H1 (cell line): ENCODE measurements around the gene NMT1. TPM values are rescaled to one million over a fixed set of nuclear protein-coding genes. Genes with fewer than 3 reads are reported as not detected.

Source experiments
- CTCF ChIP-seq, 3 experiments: IDR thresholded peaks; 1 replicate in 2 of 3; 2 replicates in 1 of 3; pipeline versions ENCODE4 v1.5.1 to v1.6.1; 2011; ENCODE audit warnings: low read length in 3 of 3, mild to moderate bottlenecking in 3 of 3, inconsistent platforms in 2 of 3, low read depth in 1 of 3, moderate library complexity in 1 of 3; ENCODE audit not compliant: insufficient read depth in 1 of 3; ENCODE audit errors: control extremely low read depth in 1 of 3
- RAD21 ChIP-seq, 2 experiments: IDR thresholded peaks in 1 of 2; conservative IDR thresholded peaks in 1 of 2; 2 replicates each; pipeline ENCODE4 v1.6.1; 2011; ENCODE audit warnings: low read depth in 2 of 2, low read length in 2 of 2, improper control_type of control experiment in 1 of 2, inconsistent platforms in 1 of 2, mild to moderate bottlenecking in 1 of 2, moderate library complexity in 1 of 2
- SIRT6 ChIP-seq: IDR thresholded peaks from one replicate; pipeline ENCODE4 v1.7.1; 2012; ENCODE audit warnings: low read length, inconsistent platforms
- SUZ12 ChIP-seq: fragments of 200-600 bp; sonication (generic); IDR thresholded peaks from 2 replicates; pipeline ENCODE4 v1.6.1; 2012; ENCODE audit warnings: mild to moderate bottlenecking, inconsistent platforms, low read length, moderate library complexity, mixed read lengths
- YY1 ChIP-seq: IDR thresholded peaks from 2 replicates; pipeline ENCODE4 v1.6.1; 2011; ENCODE audit warnings: low read depth, mild to moderate bottlenecking, low read length
- polyA plus RNA-seq, 7 experiments: library from polyadenylated mRNA; depleted of rRNA in 3 of 7; stranded (reverse) in 5 of 7; unstranded in 2 of 7; fragments of >200 nt in 5 of 7; fragments of 200-250 nt in 2 of 7; gene quantifications; 1 replicate in 5 of 7; 2 replicates in 1 of 7; 4 replicates in 1 of 7; pipeline versions ENCODE4 v1.2.1 to v1.2.3, GENCODE V29; 2011 to 2013; ENCODE audit warnings: missing spikeins in 2 of 7, mixed read lengths in 2 of 7
- total RNA-seq: library from RNA; stranded (reverse); fragmentation: NEBNext Ultra II Directional; extraction: Animal tissue kit (Norgen Biotek cat#: 25700); gene quantifications from 2 replicates; pipeline ENCODE4 v1.2.1, GENCODE V29; 2021

NMT1 gene
- total and polyA plus RNA-seq, 2 of the 8 experiments (the other 6 are each of a cell fraction or from before 2014, with no cell fraction given), result 42.9 to 149 TPM

DNA sequence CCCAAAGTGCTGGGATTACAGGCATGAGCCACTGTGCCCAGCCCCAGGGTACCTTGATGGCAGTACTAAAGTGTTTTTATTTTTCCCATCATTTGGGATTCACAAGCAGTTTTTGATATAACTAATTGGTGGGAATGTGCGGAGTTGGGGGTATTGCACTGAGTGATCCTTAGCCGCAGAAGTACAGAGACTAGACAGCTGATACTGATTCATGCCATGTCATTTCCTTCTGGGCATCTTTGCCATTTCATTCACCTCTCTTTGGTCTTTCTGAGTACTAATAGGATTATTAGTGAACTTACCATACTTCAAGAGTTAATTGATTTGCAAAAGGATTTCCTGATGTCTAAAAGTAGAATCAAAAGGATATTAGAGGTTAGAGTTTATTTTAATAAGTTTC, 9.7 kb downstream of the NMT1 start (continued):
- no peak for TF ChIP-seq YY1
- no peak for TF ChIP-seq CTCF (IDR thresholded peaks at IDR 0.05; ENCODE audit: control extremely low read depth in 1 of 3, insufficient read depth in 1 of 3, low read depth in 1 of 3, low read length in 3 of 3)
- TF ChIP-seq RAD21 (IDR thresholded peaks at IDR 0.05 in 1 of 2, conservative IDR thresholded peaks at IDR 0.05 in 1 of 2; ENCODE audit: low read depth in 2 of 2, low read length in 2 of 2), result no peak
- no peak for TF ChIP-seq SUZ12
- no peak for TF ChIP-seq SIRT6
